HepG2 (cell line): ENCODE data around the gene IMPG2. TPM values are rescaled to one million over a fixed set of nuclear protein-coding genes. Genes with fewer than 3 reads are reported as not detected.

Experiments
- ATAC-seq: fragments of 200-7000 bp; cut with Tn5 transposase; 3 replicates; pipeline ENCODE4 v1.9.1; 2020; ENCODE audit warnings: mild to moderate bottlenecking, moderate library complexity
- BruUV-seq: library from RNA; stranded (reverse); fragments of 400-500 nt; replicated peaks from 2 replicates; lab custom pipeline; 2021; lab: Mats Ljungman, UMichigan
- CTCF ChIA-PET: fragments of 300-600 bp; formaldehyde crosslinking; extraction: SDS; loops from one replicate; lab custom pipeline; 2021; ENCODE audit warnings: low total read pairs, inconsistent platforms, low intra/inter-chr PET ratio; lab: Yijun Ruan, JAX
- POLR2A ChIA-PET: fragments of 350-600 bp; sonication (Branson Sonifier 250); formaldehyde crosslinking; loops from one replicate; lab custom pipeline; 2020; ENCODE audit warnings: antibody characterized with exemption, inconsistent platforms; lab: Yijun Ruan, JAX
- DNase-seq: peaks from one replicate; pipeline ENCODE4 v3.0.0-alpha.2; 2015; ENCODE audit warnings: low spot score
- FAIRE-seq: peaks from 3 replicates; lab custom pipeline; 2011; peaks lifted over from hg19 to GRCh38; lab: Jason Lieb, UNC
- H2AFZ ChIP-seq: one replicate; pipeline ENCODE4 v1.6.1; 2011; ENCODE audit warnings: low read length, inconsistent platforms
- H3K27ac ChIP-seq: fragments of 300-600 bp; 3 replicates; pipeline ENCODE4 v1.8.0; 2011; ENCODE audit warnings: mixed run types, mild to moderate bottlenecking, mixed read lengths, low read length, inconsistent platforms; ENCODE audit not compliant: insufficient read depth; ENCODE audit errors: extremely low read length
- H3K27me3 ChIP-seq, 2 experiments: fragments of 200-600 bp in 1 of 2; 2 replicates in 1 of 2; 3 replicates in 1 of 2; pipeline versions ENCODE4 v1.6.0 to v1.8.0; 2011; ENCODE audit warnings: low read length in 2 of 2, mild to moderate bottlenecking in 2 of 2, moderate library complexity in 2 of 2, inconsistent platforms in 1 of 2; ENCODE audit not compliant: insufficient read depth in 2 of 2, control insufficient read depth in 1 of 2
- H3K36me3 ChIP-seq, 2 experiments: fragments of 200-600 bp in 1 of 2; replicated peaks in 1 of 2; 2 replicates in 1 of 2; 3 replicates in 1 of 2; pipeline versions ENCODE4 v1.5.1 to v1.8.0; 2011; ENCODE audit warnings: low read length in 2 of 2, inconsistent platforms in 1 of 2; ENCODE audit not compliant: insufficient read depth in 2 of 2, control insufficient read depth in 1 of 2
- H3K4me1 ChIP-seq: 2 replicates; pipeline ENCODE4 v1.5.1; 2012; ENCODE audit warnings: low read length, inconsistent platforms; ENCODE audit not compliant: insufficient read depth
- H3K4me2 ChIP-seq: 2 replicates; pipeline ENCODE4 v1.6.0; 2011; ENCODE audit warnings: low read depth, low read length, inconsistent platforms
- H3K4me3 ChIP-seq, 3 experiments: fragments of 200-600 bp in 1 of 3; sonication (generic), shearing (Covaris generic) in 1 of 3; replicated peaks in 1 of 3; 2 replicates each; pipeline ENCODE4 v1.5.1; 2011 to 2016; ENCODE audit warnings: low read length in 3 of 3, inconsistent platforms in 2 of 3, low read depth in 2 of 3, mild to moderate bottlenecking in 2 of 3, control low read depth in 1 of 3, mixed read lengths in 1 of 3; ENCODE audit not compliant: insufficient read depth in 1 of 3
- H3K79me2 ChIP-seq: one replicate; pipeline ENCODE4 v1.6.1; 2011; ENCODE audit warnings: low read length, inconsistent platforms; ENCODE audit not compliant: insufficient read depth
- H3K9ac ChIP-seq: 2 replicates; pipeline ENCODE4 v1.6.0; 2011; ENCODE audit warnings: mild to moderate bottlenecking, low read depth, low read length, inconsistent platforms; ENCODE audit not compliant: insufficient read depth
- H3K9me3 ChIP-seq: 2 replicates; pipeline ENCODE4 v1.5.1; 2012; ENCODE audit warnings: mild to moderate bottlenecking, low read length
- H4K20me1 ChIP-seq: 2 replicates; pipeline ENCODE4 v1.6.0; 2011; ENCODE audit warnings: inconsistent platforms, mild to moderate bottlenecking, low read length, moderate library complexity; ENCODE audit not compliant: insufficient read depth
- CEBPG ChIP-seq: IDR thresholded peaks from 2 replicates; pipeline ENCODE4 v1.6.1; 2016
- ISX ChIP-seq: sonication (generic); formaldehyde crosslinking; conservative IDR thresholded peaks from 2 replicates; pipeline ENCODE4 v1.5.0; 2020; ENCODE audit warnings: missing genetic modification reagents
- KDM5A ChIP-seq: fragments of 200-600 bp; sonication (generic); IDR thresholded peaks from 2 replicates; pipeline ENCODE4 v1.7.0; 2018; ENCODE audit warnings: antibody characterized with exemption, mild to moderate bottlenecking, low read length, borderline replicate concordance
- MAFF ChIP-seq: IDR thresholded peaks from 2 replicates; pipeline ENCODE4 v1.6.1; 2011; ENCODE audit warnings: low read depth, low read length, improper control_type of control experiment
- NR1H2 ChIP-seq: sonication (generic); formaldehyde crosslinking; IDR thresholded peaks from 2 replicates; pipeline ENCODE4 v1.8.1; 2022; ENCODE audit warnings: low read depth, missing genetic modification reagents, borderline replicate concordance
- RBM22 ChIP-seq: fragments of 200-400 bp; formaldehyde crosslinking; optimal IDR thresholded peaks from 2 replicates; pipeline ENCODE3; 2017; ENCODE audit warnings: mild to moderate bottlenecking, low read length, moderate library complexity
- ZNF451 ChIP-seq: sonication (generic); formaldehyde crosslinking; IDR thresholded peaks from 2 replicates; pipeline ENCODE4 v1.5.0; 2020; ENCODE audit warnings: mild to moderate bottlenecking, missing genetic modification reagents
- ZNF703 ChIP-seq: sonication (generic); formaldehyde crosslinking; IDR thresholded peaks from 2 replicates; pipeline ENCODE4 v1.5.1; 2020; ENCODE audit warnings: missing genetic modification reagents, mild to moderate bottlenecking, moderate library complexity, borderline replicate concordance
- ZSCAN21 ChIP-seq: sonication (generic); formaldehyde crosslinking; IDR thresholded peaks from 2 replicates; pipeline ENCODE4 v1.8.0; 2022; ENCODE audit warnings: mild to moderate bottlenecking, missing genetic modification reagents, moderate library complexity, borderline replicate concordance
- in situ Hi-C: cut with HindIII; loops from 2 replicates; pipeline ENCODE4 v1.10.0; 2017; ENCODE audit warnings: low pct_unique_long_range_greater_than_20kb; ENCODE audit not compliant: extremely low pct_ligation_motif_present
- intact Hi-C: fragments of 100-400 bp; cut with micrococcal nuclease; formaldehyde crosslinking; loops from one replicate; pipeline ENCODE4 v1.10.0; 2022; ENCODE audit not compliant: unreplicated experiment
- polyA plus RNA-seq, 8 experiments: library from polyadenylated mRNA; depleted of rRNA in 3 of 8; stranded (reverse) in 7 of 8; unstranded in 1 of 8; fragments of >200 nt; fragmentation: Illumina TruSeq in 4 of 8; extraction: Trizol in 4 of 8; gene quantifications; 2 replicates each; pipeline versions ENCODE4 v1.2.1 to v1.2.3, GENCODE V29; 2011 to 2016; ENCODE audit warnings: low read depth in 4 of 8, missing spikeins in 1 of 8, mixed read lengths in 1 of 8; ENCODE audit not compliant: insufficient read depth in 1 of 8
- total RNA-seq, 5 experiments: library from RNA; depleted of rRNA; stranded (reverse); fragments of >200 nt; fragmentation: Illumina TruSeq; extraction: Trizol; gene quantifications; 2 replicates each; pipeline ENCODE4 v1.2.3, GENCODE V29; 2016; ENCODE audit warnings: low read depth in 1 of 5
- TF ChIP-seq, protein P1 (sequence below): sonication (generic); formaldehyde crosslinking; IDR thresholded peaks from 2 replicates; pipeline ENCODE4 v1.8.0; 2022; ENCODE audit warnings: mild to moderate bottlenecking, missing genetic modification reagents
- TF ChIP-seq, protein P2 (sequence below): sonication (generic); formaldehyde crosslinking; IDR thresholded peaks from 2 replicates; pipeline ENCODE4 v1.8.0; 2022; ENCODE audit warnings: mild to moderate bottlenecking, missing genetic modification reagents, moderate library complexity
- TF ChIP-seq, protein P3 (sequence below): sonication (generic); formaldehyde crosslinking; conservative IDR thresholded peaks from 2 replicates; pipeline ENCODE4 v1.8.0; 2022; ENCODE audit warnings: mild to moderate bottlenecking, moderate library complexity, missing genetic modification reagents

IMPG2 gene
- total and polyA plus RNA-seq, 2 of the 13 experiments (the other 11 are each of a cell fraction or from before 2014, with no cell fraction given) = 0.02 to 0.03 TPM

DNA sequence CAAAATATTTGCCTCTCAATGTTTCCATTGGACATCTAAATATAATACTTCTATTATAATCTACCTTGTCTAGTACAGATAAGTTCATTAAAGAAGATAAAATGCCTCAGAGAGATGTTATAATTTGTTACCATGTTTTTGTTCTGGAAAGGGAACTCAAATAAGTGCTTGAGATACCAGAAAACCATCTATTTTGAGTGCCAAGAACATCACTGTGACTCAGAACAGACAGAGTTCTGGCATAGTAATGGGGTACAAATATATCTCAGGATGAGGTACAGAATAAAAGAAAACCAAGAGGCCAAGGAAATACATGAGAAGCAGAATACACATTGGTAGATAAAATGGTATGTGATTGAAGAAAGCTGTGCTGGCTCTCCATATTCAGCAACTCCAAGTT is 58.9 kb downstream of the IMPG2 start:
- ChIA-PET POLR2A (no interaction called here), CTCF (no interaction called here)
- H4K20me1 ChIP-seq = no peaks in the 10 kb centered on the region
- H3K79me2 ChIP-seq = no peaks in the 10 kb centered on the region
- no peak for DNase-seq
- ATAC-seq = no peak
- H3K27me3 ChIP-seq = no peaks in the 10 kb centered on the region; a peak in 1 of 5 replicates
- H3K9me3 ChIP-seq = no peaks in the 10 kb centered on the region
- H3K4me3 ChIP-seq = no peak overlapping the region
- no peaks in the 10 kb centered on the region for H3K4me1 ChIP-seq
- no peak overlapping the region for H3K27ac ChIP-seq
- TF ChIP-seq, protein P1, sequence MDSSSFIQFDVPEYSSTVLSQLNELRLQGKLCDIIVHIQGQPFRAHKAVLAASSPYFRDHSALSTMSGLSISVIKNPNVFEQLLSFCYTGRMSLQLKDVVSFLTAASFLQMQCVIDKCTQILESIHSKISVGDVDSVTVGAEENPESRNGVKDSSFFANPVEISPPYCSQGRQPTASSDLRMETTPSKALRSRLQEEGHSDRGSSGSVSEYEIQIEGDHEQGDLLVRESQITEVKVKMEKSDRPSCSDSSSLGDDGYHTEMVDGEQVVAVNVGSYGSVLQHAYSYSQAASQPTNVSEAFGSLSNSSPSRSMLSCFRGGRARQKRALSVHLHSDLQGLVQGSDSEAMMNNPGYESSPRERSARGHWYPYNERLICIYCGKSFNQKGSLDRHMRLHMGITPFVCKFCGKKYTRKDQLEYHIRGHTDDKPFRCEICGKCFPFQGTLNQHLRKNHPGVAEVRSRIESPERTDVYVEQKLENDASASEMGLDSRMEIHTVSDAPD (CRISPR knock-in tag) = no peak
- TF ChIP-seq, protein P2, sequence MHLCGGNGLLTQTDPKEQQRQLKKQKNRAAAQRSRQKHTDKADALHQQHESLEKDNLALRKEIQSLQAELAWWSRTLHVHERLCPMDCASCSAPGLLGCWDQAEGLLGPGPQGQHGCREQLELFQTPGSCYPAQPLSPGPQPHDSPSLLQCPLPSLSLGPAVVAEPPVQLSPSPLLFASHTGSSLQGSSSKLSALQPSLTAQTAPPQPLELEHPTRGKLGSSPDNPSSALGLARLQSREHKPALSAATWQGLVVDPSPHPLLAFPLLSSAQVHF = no peak
- TF ChIP-seq, protein P3, sequence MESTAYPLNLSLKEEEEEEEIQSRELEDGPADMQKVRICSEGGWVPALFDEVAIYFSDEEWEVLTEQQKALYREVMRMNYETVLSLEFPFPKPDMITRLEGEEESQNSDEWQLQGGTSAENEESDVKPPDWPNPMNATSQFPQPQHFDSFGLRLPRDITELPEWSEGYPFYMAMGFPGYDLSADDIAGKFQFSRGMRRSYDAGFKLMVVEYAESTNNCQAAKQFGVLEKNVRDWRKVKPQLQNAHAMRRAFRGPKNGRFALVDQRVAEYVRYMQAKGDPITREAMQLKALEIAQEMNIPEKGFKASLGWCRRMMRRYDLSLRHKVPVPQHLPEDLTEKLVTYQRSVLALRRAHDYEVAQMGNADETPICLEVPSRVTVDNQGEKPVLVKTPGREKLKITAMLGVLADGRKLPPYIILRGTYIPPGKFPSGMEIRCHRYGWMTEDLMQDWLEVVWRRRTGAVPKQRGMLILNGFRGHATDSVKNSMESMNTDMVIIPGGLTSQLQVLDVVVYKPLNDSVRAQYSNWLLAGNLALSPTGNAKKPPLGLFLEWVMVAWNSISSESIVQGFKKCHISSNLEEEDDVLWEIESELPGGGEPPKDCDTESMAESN (CRISPR knock-in tag) = no peak
- TF ChIP-seq ZNF703 (CRISPR knock-in tag) = no peak
- TF ChIP-seq ISX (CRISPR knock-in tag) = no peak
- no peak for TF ChIP-seq ZNF451 (CRISPR knock-in tag)
- no peak for TF ChIP-seq KDM5A
- TF ChIP-seq NR1H2 (CRISPR knock-in tag) = no peak
- TF ChIP-seq MAFF = no peak
- no peak for TF ChIP-seq CEBPG (CRISPR knock-in tag)
- TF ChIP-seq RBM22 = no peak
- TF ChIP-seq ZSCAN21 (CRISPR knock-in tag) = no peak
- no TSS peak for BruUV-seq
- in situ Hi-C loops = no loop called here
- FAIRE-seq = no peak
- no peak overlapping the region for H3K4me2 ChIP-seq
- intact Hi-C loops = no loop called here
- H2AFZ ChIP-seq = no peak overlapping the region
- no peak overlapping the region for H3K9ac ChIP-seq
- no peaks in the 10 kb centered on the region for H3K36me3 ChIP-seq
